Measurements from ENCODE around the gene KLHL24. TPM values are rescaled to one million over a fixed set of nuclear protein-coding genes. Genes with fewer than 3 reads are reported as not detected.

KLHL24 gene
- total and polyA plus RNA-seq, 2 experiments from 2014 or later = 8.2 to 51.0 TPM

GRCh38 chr3:183710231-183710630, 74.8 kb downstream of the KLHL24 start:
- no peak for DNase-seq (ENCODE audit: low spot score)
- Histone ChIP-seq H3K27me3 (ENCODE audit: insufficient read depth) (no peaks in the 10 kb centered on the region), H3K36me3 (ENCODE audit: insufficient read depth) (peaks cover 3% of the 10 kb centered on the region; the same call in 1 of the 2 replicates), H3K4me2 (no peak overlapping the region), H4K20me1 (replicated peaks; ENCODE audit: insufficient read depth) (peaks cover 59% of the 10 kb centered on the region), H3K4me1 (ENCODE audit: insufficient read depth) (no peaks in the 10 kb centered on the region), H3K9me2 (ENCODE audit: insufficient read depth) (no peaks in the 10 kb centered on the region), H3K4me3 (no peak overlapping the region), H3K79me2 (replicated peaks; ENCODE audit: insufficient read depth) (peaks cover 100% of the 10 kb centered on the region), H3K27ac (ENCODE audit: low read depth) (no peak overlapping the region), H2AFZ (no peak overlapping the region), H3F3A (replicated peaks; ENCODE audit: low read depth) (no peaks in the 10 kb centered on the region)
- no peak for ATAC-seq
- no peak for TF ChIP-seq CTCF (conservative IDR thresholded peaks at IDR 0.05; ENCODE audit: low read depth in 2 of 2)
- no peak for TF ChIP-seq ZNF331 (CRISPR knock-in tag; IDR thresholded peaks at IDR 0.05; ENCODE audit: low read depth)
- TF ChIP-seq REST (IDR thresholded peaks at IDR 0.05; ENCODE audit: unreplicated experiment) = no peak
- TF ChIP-seq CREB1 (CRISPR knock-in tag; IDR thresholded peaks at IDR 0.05; ENCODE audit: low read depth) = no peak
- no peak for TF ChIP-seq EZH2phosphoT487 (IDR thresholded peaks at IDR 0.05; ENCODE audit: unreplicated experiment)
- peaks cover 11% of the 10 kb centered on the region for H3K36me3 Mint-ChIP-seq (ENCODE audit: low read depth)
- H3K4me3 Mint-ChIP-seq = no peak overlapping the region
- H3K27me3 Mint-ChIP-seq (ENCODE audit: insufficient read depth, low read depth, poor library complexity) = peaks cover 5% of the 10 kb centered on the region
- H3K27ac Mint-ChIP-seq = no peak overlapping the region
- no peaks in the 10 kb centered on the region for H3K9me3 Mint-ChIP-seq
- H3K4me1 Mint-ChIP-seq = no peaks in the 10 kb centered on the region; the same call in 2 of the 3 replicates

GRCh38 chr3:183711516-183711915, 76.1 kb downstream of the KLHL24 start:
- no peaks in the 10 kb centered on the region for H3F3A ChIP-seq (replicated peaks; ENCODE audit: low read depth)
- no peak for ATAC-seq
- H3K4me1 Mint-ChIP-seq = no peaks in the 10 kb centered on the region
- peaks cover 98% of the 10 kb centered on the region for H3K79me2 ChIP-seq (replicated peaks; ENCODE audit: insufficient read depth)
- H3K27me3 ChIP-seq (ENCODE audit: insufficient read depth) = no peaks in the 10 kb centered on the region
- no peaks in the 10 kb centered on the region for H3K4me1 ChIP-seq (ENCODE audit: insufficient read depth)
- H3K4me3 ChIP-seq = no peak overlapping the region
- peaks cover 50% of the 10 kb centered on the region for H4K20me1 ChIP-seq (replicated peaks; ENCODE audit: insufficient read depth)
- peaks cover 8% of the 10 kb centered on the region; the same call in 1 of the 2 replicates for H3K36me3 ChIP-seq (ENCODE audit: insufficient read depth)
- H2AFZ ChIP-seq = no peak overlapping the region
- peaks cover 9% of the 10 kb centered on the region for H3K36me3 Mint-ChIP-seq (ENCODE audit: low read depth)
- peaks cover 5% of the 10 kb centered on the region for H3K27me3 Mint-ChIP-seq (ENCODE audit: insufficient read depth, low read depth, poor library complexity)
- H3K27ac Mint-ChIP-seq = no peak overlapping the region
- H3K27ac ChIP-seq (ENCODE audit: low read depth) = no peak overlapping the region
- H3K4me2 ChIP-seq = no peak overlapping the region
- no peaks in the 10 kb centered on the region for H3K9me3 Mint-ChIP-seq
- DNase-seq (ENCODE audit: low spot score) = no peak
- H3K4me3 Mint-ChIP-seq = no peak overlapping the region
- H3K9me2 ChIP-seq (ENCODE audit: insufficient read depth) = no peaks in the 10 kb centered on the region
- TF ChIP-seq EZH2phosphoT487 (IDR thresholded peaks at IDR 0.05; ENCODE audit: unreplicated experiment) (no peak), REST (IDR thresholded peaks at IDR 0.05; ENCODE audit: unreplicated experiment) (no peak), CREB1 (CRISPR knock-in tag; IDR thresholded peaks at IDR 0.05; ENCODE audit: low read depth) (no peak), STAT1 (IDR thresholded peaks at IDR 0.05; ENCODE audit: unreplicated experiment) (no peak), NANOG (IDR thresholded peaks at IDR 0.05; ENCODE audit: borderline replicate concordance) (no peak), JUNB (IDR thresholded peaks at IDR 0.05; ENCODE audit: unreplicated experiment) (no peak)
